IPS-18a (cell line): ENCODE measurements around the gene BTBD19.
"Not testable (repeated sequence)": the region's sequence is repeated elsewhere in the genome, so short reads cannot be mapped to it uniquely, and the experiment has no call there.

Experiments
- H3K27ac ChIP-seq: one replicate; pipeline ENCODE4 v1.5.1; 2013; ENCODE audit warnings: low read length
- H3K27me3 ChIP-seq: one replicate; pipeline ENCODE4 v1.6.1; 2013; ENCODE audit warnings: mild to moderate bottlenecking, low read length; ENCODE audit not compliant: control insufficient read depth, insufficient read depth
- H3K36me3 ChIP-seq: one replicate; pipeline ENCODE4 v1.6.1; 2013; ENCODE audit warnings: low read depth, low read length; ENCODE audit not compliant: control insufficient read depth
- H3K4me1 ChIP-seq: one replicate; pipeline ENCODE4 v1.6.1; 2013; ENCODE audit warnings: low read depth, low read length; ENCODE audit not compliant: control insufficient read depth
- H3K4me3 ChIP-seq: one replicate; pipeline ENCODE4 v1.5.1; 2013; ENCODE audit warnings: low read length
- H3K9ac ChIP-seq: one replicate; pipeline ENCODE4 v1.6.1; 2013; ENCODE audit warnings: mild to moderate bottlenecking, low read length, moderate library complexity
- H3K9me3 ChIP-seq: one replicate; pipeline ENCODE4 v1.6.1; 2013; ENCODE audit warnings: low read depth, low read length; ENCODE audit not compliant: control insufficient read depth

BTBD19 gene

GRCh38 chr1:44817771-44818495 is 9.6 kb downstream of the BTBD19 start:
- peaks cover 6% of the 10 kb centered on the region for H3K4me1 ChIP-seq
- H3K9me3 ChIP-seq, result no peaks in the 10 kb centered on the region
- no peak overlapping the region for H3K9ac ChIP-seq
- H3K27me3 ChIP-seq, result no peaks in the 10 kb centered on the region
- H3K4me3 ChIP-seq, result no peak overlapping the region
- H3K27ac ChIP-seq, result no peak overlapping the region
- H3K36me3 ChIP-seq, result no peaks in the 10 kb centered on the region

GRCh38 chr1:44819196-44819607 is 10.9 kb downstream of the BTBD19 start:
- Histone ChIP-seq H3K4me3 (peak overlapping the region; percentile 60), H3K27me3 (no peaks in the 10 kb centered on the region), H3K4me1 (peaks cover 6% of the 10 kb centered on the region), H3K27ac (peak overlapping the region; percentile 29), H3K9ac (no peak overlapping the region), H3K9me3 (no peaks in the 10 kb centered on the region), H3K36me3 (no peaks in the 10 kb centered on the region)

- H3K27ac ChIP-seq, result peak overlapping the region; percentile 100
- H3K36me3 ChIP-seq, result no peaks in the 10 kb centered on the region
- peaks cover 6% of the 10 kb centered on the region for H3K4me1 ChIP-seq
- H3K9ac ChIP-seq, result peak overlapping the region; percentile 97
- H3K9me3 ChIP-seq, result no peaks in the 10 kb centered on the region
- H3K27me3 ChIP-seq, result no peaks in the 10 kb centered on the region
- H3K4me3 ChIP-seq, result peak overlapping the region; percentile 60
These were observed 11.4 kb downstream of the BTBD19 start for GRCh38 chr1:44819608-44820327.

GRCh38 chr1:44820328-44821239 is 12.3 kb downstream of the BTBD19 start:
- Histone ChIP-seq H3K4me3 (peak overlapping the region; percentile 60), H3K9me3 (no peaks in the 10 kb centered on the region), H3K27me3 (no peaks in the 10 kb centered on the region)

GRCh38 chr1:44821240-44821715 is 13.0 kb downstream of the BTBD19 start:
- Histone ChIP-seq H3K4me1 (peaks cover 6% of the 10 kb centered on the region), H3K27ac (no peak overlapping the region), H3K27me3 (no peaks in the 10 kb centered on the region), H3K9me3 (no peaks in the 10 kb centered on the region), H3K36me3 (no peaks in the 10 kb centered on the region), H3K9ac (no peak overlapping the region), H3K4me3 (no peak overlapping the region)

More at GRCh38 chr1:44820328-44821239, 12.3 kb downstream of the BTBD19 start:
- Histone ChIP-seq H3K36me3 (no peaks in the 10 kb centered on the region), H3K27ac (peak overlapping the region; percentile 100), H3K9ac (peak overlapping the region; percentile 97), H3K4me1 (peaks cover 6% of the 10 kb centered on the region)

GRCh38 chr1:44822131-44822701 is 13.9 kb downstream of the BTBD19 start:
- Histone ChIP-seq H3K27me3 (no peaks in the 10 kb centered on the region), H3K4me1 (peaks cover 6% of the 10 kb centered on the region), H3K9ac (no peak overlapping the region), H3K4me3 (no peak overlapping the region), H3K36me3 (no peaks in the 10 kb centered on the region), H3K9me3 (no peaks in the 10 kb centered on the region), H3K27ac (no peak overlapping the region)

- Histone ChIP-seq H3K36me3 (no peaks in the 10 kb centered on the region), H3K27me3 (no peaks in the 10 kb centered on the region), H3K4me3 (no peak overlapping the region), H3K4me1 (peaks cover 6% of the 10 kb centered on the region), H3K9me3 (no peaks in the 10 kb centered on the region), H3K9ac (no peak overlapping the region), H3K27ac (no peak overlapping the region)
These were observed 14.7 kb downstream of the BTBD19 start for GRCh38 chr1:44822981-44823451.

- not testable (repeated sequence) for H3K4me1 ChIP-seq, H3K27ac ChIP-seq, H3K36me3 ChIP-seq, H3K9ac ChIP-seq, H3K9me3 ChIP-seq, H3K27me3 ChIP-seq, H3K4me3 ChIP-seq
These were observed 16.1 kb downstream of the BTBD19 start for GRCh38 chr1:44824392-44824791.

GRCh38 chr1:44826375-44827196 is 18.3 kb downstream of the BTBD19 start:
- Histone ChIP-seq H3K27ac (no peak overlapping the region), H3K4me1 (peaks cover 4% of the 10 kb centered on the region), H3K4me3 (no peak overlapping the region), H3K27me3 (no peaks in the 10 kb centered on the region), H3K9ac (no peak overlapping the region), H3K36me3 (no peaks in the 10 kb centered on the region), H3K9me3 (no peaks in the 10 kb centered on the region)

GRCh38 chr1:44827197-44828002 is 19.1 kb downstream of the BTBD19 start:
- Histone ChIP-seq H3K27me3 (no peaks in the 10 kb centered on the region), H3K36me3 (no peaks in the 10 kb centered on the region), H3K9ac (no peak overlapping the region), H3K27ac (no peak overlapping the region), H3K9me3 (no peaks in the 10 kb centered on the region), H3K4me1 (peaks cover 11% of the 10 kb centered on the region), H3K4me3 (no peak overlapping the region)
